ENCODE data around the gene C16orf54. TPM values are rescaled to one million over a fixed set of nuclear protein-coding genes. Genes with fewer than 3 reads are reported as not detected.
"Not testable (repeated sequence)": the region's sequence is repeated elsewhere in the genome, so short reads cannot be mapped to it uniquely, and the experiment has no call there.

The C16orf54 gene, protein sequence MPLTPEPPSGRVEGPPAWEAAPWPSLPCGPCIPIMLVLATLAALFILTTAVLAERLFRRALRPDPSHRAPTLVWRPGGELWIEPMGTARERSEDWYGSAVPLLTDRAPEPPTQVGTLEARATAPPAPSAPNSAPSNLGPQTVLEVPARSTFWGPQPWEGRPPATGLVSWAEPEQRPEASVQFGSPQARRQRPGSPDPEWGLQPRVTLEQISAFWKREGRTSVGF
- under 1 TPM; 0.33 to 0.52 TPM for total RNA-seq

DNA sequence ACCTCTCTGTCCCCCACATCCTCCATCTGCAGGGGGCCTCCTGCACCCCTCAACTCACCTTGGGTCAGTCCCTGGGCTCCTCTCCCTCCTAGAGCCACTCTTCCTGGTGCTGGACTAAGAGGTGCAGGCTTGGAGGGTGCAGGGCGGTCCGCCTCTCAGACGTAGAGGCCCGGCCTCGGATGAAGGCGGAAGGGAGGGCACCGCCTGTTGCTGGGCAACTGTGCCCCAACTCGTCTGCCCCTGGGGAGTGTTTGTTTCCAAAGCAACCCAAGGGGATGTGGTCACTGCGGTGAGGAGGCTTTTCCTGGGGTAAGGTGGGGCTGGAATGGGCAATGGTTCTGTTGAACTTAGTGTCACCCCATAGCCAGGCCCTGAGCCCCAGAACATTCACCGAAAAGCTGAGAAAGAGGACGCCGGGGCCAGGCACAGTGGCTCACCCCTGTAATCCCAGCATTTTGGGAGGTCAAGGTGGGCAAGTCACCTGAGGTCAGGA lies at the start of gene C16orf54:
C16orf54 (minus strand) TSS at position 138 of the 493 bp plus-strand sequence. CDS start 1,039 bp downstream, outside the sequence.
- WGBS, 2 donors, result 65 to 85% methylated on average over 3 to 12 of the region's 12 CpGs
- no peaks in the 10 kb centered on the region for H3K9me3 ChIP-seq

DNA sequence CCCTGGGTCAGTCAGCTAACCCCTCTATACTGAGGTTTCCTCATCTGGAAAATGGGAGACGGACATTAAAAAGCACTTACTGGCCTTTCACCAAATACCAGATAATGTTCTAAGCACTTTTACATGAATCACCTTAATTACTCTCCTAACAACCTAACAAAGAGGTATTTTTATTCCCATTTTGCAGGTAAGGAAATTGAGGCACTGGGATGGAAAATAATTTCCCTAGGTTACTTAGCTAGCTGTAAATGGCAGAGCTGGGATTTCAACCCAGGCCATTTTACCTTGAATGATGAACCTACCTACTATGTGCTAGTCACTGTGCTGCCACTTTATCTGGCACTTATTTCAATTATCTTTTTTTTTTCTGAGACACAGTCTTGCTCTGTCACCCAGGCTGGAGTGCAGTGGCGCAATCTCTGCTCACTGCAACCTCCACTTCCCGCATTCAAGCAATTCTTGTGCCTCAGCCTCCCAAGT lies 48.5 kb upstream of the C16orf54 start:
- H3K36me3 ChIP-seq (replicated peaks in 1 of 2; ENCODE audit: insufficient read depth in 1 of 2, low read depth in 2 of 2), result peaks cover 0 to 2% of the 10 kb centered on the region in 2 donors
- H3K4me3 ChIP-seq, result no peak overlapping the region
- H3K9me3 ChIP-seq, result no peaks in the 10 kb centered on the region
- H3K27me3 ChIP-seq, result no peaks in the 10 kb centered on the region
- no peak overlapping the region for H3K27ac ChIP-seq
- no peak for TF ChIP-seq POLR2A (IDR thresholded peaks at IDR 0.05)
- TF ChIP-seq, protein P1, sequence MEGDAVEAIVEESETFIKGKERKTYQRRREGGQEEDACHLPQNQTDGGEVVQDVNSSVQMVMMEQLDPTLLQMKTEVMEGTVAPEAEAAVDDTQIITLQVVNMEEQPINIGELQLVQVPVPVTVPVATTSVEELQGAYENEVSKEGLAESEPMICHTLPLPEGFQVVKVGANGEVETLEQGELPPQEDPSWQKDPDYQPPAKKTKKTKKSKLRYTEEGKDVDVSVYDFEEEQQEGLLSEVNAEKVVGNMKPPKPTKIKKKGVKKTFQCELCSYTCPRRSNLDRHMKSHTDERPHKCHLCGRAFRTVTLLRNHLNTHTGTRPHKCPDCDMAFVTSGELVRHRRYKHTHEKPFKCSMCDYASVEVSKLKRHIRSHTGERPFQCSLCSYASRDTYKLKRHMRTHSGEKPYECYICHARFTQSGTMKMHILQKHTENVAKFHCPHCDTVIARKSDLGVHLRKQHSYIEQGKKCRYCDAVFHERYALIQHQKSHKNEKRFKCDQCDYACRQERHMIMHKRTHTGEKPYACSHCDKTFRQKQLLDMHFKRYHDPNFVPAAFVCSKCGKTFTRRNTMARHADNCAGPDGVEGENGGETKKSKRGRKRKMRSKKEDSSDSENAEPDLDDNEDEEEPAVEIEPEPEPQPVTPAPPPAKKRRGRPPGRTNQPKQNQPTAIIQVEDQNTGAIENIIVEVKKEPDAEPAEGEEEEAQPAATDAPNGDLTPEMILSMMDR (IDR thresholded peaks at IDR 0.05), result no peak
- no peak for ATAC-seq
- H3K4me1 ChIP-seq, result peaks cover 30% of the 10 kb centered on the region
- intact Hi-C loops (cut with DNase I), result no loop called here
- WGBS, 2 donors, result 95 to 100% methylated on average over 3 of the region's 3 CpGs
- no peak for DNase-seq

More for the DNA sequence above, at the start of gene C16orf54:
- Histone ChIP-seq H3K36me3 (replicated peaks in 1 of 2; ENCODE audit: insufficient read depth in 1 of 2, low read depth in 2 of 2) (no peaks in the 10 kb centered on the region), H3K27ac (no peak within 1 kb of the TSS), H3K4me1 (no peaks in the 10 kb centered on the region), H3K27me3 (no peaks in the 10 kb centered on the region), H3K4me3 (no peak within 1 kb of the TSS)
- TF ChIP-seq, protein P1 (IDR thresholded peaks at IDR 0.05), result no peak
- no peak for TF ChIP-seq POLR2A (IDR thresholded peaks at IDR 0.05)
- intact Hi-C loops (cut with DNase I), result no loop called here
- ATAC-seq, result peak; percentile 25
- DNase-seq, result peak; percentile 16 to 72 (median 35)

DNA sequence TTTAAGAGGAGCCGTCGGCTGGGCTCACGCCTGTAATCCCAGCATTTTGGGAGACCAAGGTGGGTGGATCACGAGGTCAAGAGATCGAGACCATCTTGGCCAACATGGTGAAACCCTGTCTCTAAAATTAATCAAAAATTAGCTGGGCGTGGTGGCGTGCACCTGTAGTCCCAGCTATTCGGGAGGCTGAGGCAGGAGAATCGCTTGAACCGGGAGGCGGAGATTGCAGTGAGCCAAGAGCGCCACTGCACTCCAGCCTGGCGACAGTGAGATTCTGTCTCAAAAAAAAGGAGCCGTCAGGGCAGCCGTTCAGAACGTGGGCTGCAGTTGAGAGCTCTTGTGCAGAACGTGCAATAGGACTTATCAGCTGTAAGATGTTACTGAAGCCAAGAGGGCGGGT lies 47.4 kb upstream of the C16orf54 start:
- ATAC-seq; DNase-seq; H3K9me3 ChIP-seq; H3K27ac ChIP-seq; intact Hi-C loops (cut with DNase I); H3K4me3 ChIP-seq; H3K27me3 ChIP-seq; H3K36me3 ChIP-seq (replicated peaks in 1 of 2; ENCODE audit: insufficient read depth in 1 of 2, low read depth in 2 of 2): not testable (repeated sequence)
- WGBS, 2 donors, result 91 to 93% methylated on average over 18 of the region's 18 CpGs
- H3K4me1 ChIP-seq, result peaks cover 30% of the 10 kb centered on the region

DNA sequence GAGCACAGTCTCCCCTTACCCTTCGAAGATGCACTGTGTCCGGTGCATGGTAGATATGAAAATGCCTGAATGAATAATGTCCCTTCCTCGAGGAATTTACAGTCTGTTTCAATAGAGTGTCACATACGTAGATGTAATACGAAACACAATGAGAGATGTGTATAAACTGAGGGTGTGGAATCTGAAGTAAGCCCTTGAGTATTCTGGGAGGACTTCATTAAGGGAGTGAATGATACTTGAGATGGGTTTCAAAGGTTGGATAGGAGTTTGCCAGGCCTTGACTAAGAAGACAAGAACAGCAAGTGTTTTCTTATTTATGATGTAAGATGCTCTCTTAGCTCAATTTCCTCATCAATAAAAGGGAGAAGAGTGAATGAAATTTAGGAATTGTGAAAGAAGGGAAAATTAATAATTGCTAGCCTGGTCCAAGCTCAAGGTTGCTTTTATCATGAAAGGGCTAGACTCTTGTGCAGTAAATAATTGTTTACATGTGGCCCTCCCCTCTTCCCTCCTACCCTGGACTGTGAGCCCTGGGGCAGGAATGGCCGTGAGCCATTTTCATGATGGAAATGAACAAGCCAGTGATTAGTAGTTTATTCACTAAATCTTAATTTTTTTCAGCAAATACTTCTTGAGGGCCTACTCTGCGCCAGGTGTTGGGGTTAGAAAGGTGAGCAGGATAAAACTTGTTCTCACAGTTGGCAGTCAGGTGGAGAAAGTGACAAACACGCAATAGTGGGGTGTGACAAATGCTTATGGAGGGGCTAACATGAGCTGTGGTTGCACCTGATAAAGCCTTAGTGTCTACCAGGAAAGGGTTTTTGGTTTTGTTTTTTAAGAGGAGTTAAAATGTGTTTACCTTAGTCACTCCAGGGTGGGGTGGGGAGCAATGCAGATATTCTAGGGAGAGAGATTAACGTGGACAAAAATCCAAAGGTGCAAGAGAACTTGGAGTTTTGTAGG lies 46.3 kb upstream of the C16orf54 start:
- no peaks in the 10 kb centered on the region for H3K36me3 ChIP-seq (replicated peaks in 1 of 2; ENCODE audit: insufficient read depth in 1 of 2, low read depth in 2 of 2)
- ATAC-seq (no peak), DNase-seq (no peak)
- peaks cover 30% of the 10 kb centered on the region for H3K4me1 ChIP-seq
- H3K27me3 ChIP-seq, result no peaks in the 10 kb centered on the region
- H3K27ac ChIP-seq, result no peak overlapping the region
- H3K9me3 ChIP-seq, result no peaks in the 10 kb centered on the region
- no peak for TF ChIP-seq POLR2A (IDR thresholded peaks at IDR 0.05)
- TF ChIP-seq, protein P1 (IDR thresholded peaks at IDR 0.05), result no peak
- no peak overlapping the region for H3K4me3 ChIP-seq
- intact Hi-C loops (cut with DNase I), result no loop called here
- 61 to 76% methylated on average over 9 of the region's 9 CpGs for WGBS, 2 donors

All from body of pancreas (tissue), 4 donors.